ENCODE measurements around the gene ARHGEF40.

The ARHGEF40 gene

DNA sequence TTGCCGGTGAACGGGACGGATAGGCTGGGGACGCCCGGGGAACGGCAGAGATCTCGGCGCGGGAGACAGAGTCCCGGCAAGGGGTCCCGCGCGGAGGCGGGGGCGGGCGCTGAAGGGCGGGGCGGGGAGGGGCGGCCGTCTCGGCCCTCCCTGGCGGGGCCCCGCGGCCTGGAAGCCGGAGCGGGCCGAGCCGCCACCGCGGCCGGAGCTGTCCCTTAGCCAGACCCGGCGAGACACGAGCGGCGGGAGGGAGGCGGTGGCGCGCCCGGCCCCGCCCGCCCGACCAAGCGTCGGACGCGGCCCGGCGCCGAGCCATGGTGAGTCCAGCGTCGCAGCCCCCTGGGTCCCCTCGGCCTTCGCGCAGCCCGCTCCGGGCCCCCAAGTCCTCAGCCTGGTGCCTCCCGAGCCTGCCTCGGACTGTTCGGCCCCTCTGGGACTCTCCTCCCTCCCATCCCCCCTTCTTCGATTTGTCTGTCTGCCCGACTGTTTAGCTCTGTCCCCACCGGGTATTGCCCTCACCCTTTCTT is at the start of gene ARHGEF40:
Gene ARHGEF40, plus strand, starts transcription at position 222 of the 527 bp plus-strand sequence. Its CDS starts 93 bp downstream, at position 315.
- no peak for DNase-seq (ENCODE audit: low read depth in 2 of 2)

- DNase-seq (ENCODE audit: low read depth in 2 of 2), result no peak
Observed at GRCh38 chr14:21020977-21021545, 49.0 kb upstream of the ARHGEF40 start.

GRCh38 chr14:21022686-21023085 is 47.4 kb upstream of the ARHGEF40 start:
- no peak for DNase-seq (ENCODE audit: low read depth in 2 of 2)

- DNase-seq (ENCODE audit: low read depth in 2 of 2), result no peak
Observed at GRCh38 chr14:21023174-21023573, 46.9 kb upstream of the ARHGEF40 start.

- DNase-seq (ENCODE audit: low read depth in 2 of 2), result no peak
Observed at GRCh38 chr14:21023817-21024584, 46.1 kb upstream of the ARHGEF40 start.

DNA sequence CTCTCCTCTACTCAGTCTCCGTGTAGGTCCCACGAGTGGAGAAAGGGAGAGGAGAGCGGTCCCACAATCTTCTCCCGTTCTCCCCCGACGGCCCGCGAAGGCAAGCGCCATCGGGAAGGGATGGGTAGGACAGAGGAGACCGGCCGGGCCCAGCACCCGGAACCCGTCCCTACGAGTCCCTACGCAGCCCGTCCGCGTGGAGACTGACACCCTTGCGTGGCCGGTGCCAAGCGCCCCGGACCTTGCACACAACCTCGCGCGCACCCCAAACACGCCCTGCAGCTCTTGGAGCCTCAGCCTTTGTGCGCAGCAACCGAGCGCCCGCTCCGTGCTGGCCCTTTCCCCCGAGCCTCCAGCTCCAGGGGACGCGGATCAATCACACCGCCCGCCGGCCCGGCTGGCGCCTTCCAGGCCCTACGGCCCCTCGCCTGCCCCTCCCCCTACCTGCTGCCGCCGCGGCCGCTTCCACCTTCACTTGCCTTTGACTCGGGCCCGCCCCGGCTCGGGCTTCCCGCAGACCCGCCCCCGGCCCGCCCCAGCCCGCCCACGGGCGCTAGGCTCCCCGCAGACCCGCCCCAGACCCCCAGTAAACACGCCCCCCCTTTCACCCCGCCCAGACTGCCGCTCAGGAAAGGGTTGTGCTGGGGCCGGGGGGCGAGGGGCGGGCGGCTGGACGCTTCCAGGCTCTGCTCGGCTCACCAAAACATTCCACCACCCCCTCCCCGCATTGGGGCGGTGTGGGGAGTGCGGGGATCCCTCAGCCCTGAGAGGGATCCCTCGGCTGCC is 45.3 kb upstream of the ARHGEF40 start, which contains the start of gene NDRG2:
Gene NDRG2, minus strand, starts transcription at position 477 of the 786 bp plus-strand sequence. CDS start 1,746 bp downstream, outside the sequence.
- peak; percentile 48 to 61 for DNase-seq (ENCODE audit: low read depth in 2 of 2)

- no peak for DNase-seq (ENCODE audit: low read depth in 2 of 2)
Observed at GRCh38 chr14:21025371-21026273, 44.5 kb upstream of the ARHGEF40 start.

GRCh38 chr14:21026274-21026987 is 43.7 kb upstream of the ARHGEF40 start:
- DNase-seq (ENCODE audit: low read depth in 2 of 2), result no peak

- DNase-seq (ENCODE audit: low read depth in 2 of 2), result no peak
Observed at GRCh38 chr14:21026988-21027315, 43.2 kb upstream of the ARHGEF40 start.

DNA sequence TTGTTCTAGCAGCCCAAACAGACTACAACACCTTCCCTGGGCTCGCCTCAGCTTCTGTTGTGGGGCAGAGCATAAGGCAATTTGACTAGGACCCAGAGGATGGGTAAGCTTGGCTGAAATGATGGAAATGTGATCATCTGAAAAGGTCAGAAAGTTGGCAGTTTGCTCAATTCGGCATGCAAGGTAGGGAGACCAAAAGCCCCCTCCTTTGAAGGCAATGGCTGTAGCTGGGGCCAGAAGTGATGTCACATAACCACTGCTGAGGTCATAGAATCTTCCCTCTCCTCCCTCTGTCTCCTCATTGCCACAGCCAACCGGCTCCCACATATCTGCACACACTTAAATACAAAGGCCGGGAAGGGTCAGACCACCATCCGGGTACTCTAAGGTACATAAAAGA is 40.2 kb upstream of the ARHGEF40 start, which contains the start of gene TPPP2:
Gene TPPP2, plus strand, starts transcription at position 301 of the 400 bp plus-strand sequence. CDS start 365 bp downstream, outside the sequence.
- DNase-seq (ENCODE audit: low read depth in 2 of 2), result no peak

DNA sequence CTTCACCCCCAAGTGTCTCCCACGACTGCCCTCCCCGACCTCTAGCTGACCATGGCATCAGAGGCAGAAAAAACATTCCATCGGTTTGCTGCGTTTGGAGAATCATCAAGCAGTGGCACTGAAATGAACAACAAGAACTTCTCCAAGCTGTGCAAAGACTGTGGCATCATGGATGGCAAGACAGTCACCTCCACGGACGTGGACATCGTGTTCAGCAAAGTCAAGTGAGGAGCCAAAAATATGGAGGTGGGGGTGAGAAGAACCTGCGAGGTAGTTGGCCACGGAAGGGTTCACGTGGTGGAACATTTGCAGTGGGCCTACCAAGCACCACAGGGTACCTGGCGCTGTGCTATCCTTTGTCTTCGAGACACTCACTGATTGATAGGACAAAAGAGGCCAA is 39.6 kb upstream of the ARHGEF40 start:
- DNase-seq (ENCODE audit: low read depth in 2 of 2), result no peak

- no peak for DNase-seq (ENCODE audit: low read depth in 2 of 2)
Observed at GRCh38 chr14:21032326-21033132, 37.6 kb upstream of the ARHGEF40 start.

- no peak for DNase-seq (ENCODE audit: low read depth in 2 of 2)
Observed at GRCh38 chr14:21033133-21033698, 36.9 kb upstream of the ARHGEF40 start.

DNA sequence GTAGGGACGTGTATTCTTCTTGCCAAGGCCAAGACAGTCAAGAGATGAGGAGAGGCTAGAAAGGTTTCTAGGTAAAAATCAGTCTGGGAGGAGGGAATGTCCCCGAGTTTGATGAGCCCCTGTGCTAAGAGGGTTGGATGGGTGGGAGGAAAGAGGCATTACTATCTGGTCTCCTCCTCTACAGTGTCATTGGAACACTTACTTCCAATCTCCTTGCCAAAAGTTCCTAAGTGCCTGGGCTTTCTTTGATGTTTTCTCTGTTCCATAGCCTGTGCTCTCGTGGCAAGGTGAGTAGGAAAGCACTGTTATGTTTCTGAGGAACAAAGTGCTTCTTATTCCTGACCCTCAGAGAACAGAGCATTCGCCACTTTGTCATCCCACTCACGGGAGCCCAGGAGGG is 35.4 kb upstream of the ARHGEF40 start, which contains the start of gene RNASE13:
Gene RNASE13, minus strand, starts transcription at position 101 of the 400 bp plus-strand sequence. CDS start 519 bp downstream, outside the sequence.
- DNase-seq (ENCODE audit: low read depth in 2 of 2), result no peak

GRCh38 chr14:21036751-21037150 is 33.4 kb upstream of the ARHGEF40 start:
- no peak for DNase-seq (ENCODE audit: low read depth in 2 of 2)

DNA sequence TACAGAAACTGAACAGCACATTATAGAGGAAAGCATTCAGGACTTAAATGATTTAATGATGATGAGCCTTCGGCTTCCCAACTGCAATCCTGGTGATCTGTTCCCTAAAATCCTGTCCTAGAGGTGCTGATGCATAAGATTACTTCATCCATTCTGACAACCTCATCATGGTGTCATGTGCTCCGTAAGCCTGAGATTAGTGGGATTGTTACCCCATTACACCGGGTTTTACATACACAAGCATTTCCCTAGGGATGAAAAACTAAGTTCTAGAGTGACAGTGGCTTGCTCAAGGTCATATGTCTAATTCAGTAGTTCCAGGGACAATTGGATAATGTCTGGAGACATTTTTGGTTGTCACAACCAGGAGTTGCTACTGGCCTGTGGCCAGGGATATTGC is 32.9 kb upstream of the ARHGEF40 start:
- no peak for DNase-seq (ENCODE audit: low read depth in 2 of 2)

DNA sequence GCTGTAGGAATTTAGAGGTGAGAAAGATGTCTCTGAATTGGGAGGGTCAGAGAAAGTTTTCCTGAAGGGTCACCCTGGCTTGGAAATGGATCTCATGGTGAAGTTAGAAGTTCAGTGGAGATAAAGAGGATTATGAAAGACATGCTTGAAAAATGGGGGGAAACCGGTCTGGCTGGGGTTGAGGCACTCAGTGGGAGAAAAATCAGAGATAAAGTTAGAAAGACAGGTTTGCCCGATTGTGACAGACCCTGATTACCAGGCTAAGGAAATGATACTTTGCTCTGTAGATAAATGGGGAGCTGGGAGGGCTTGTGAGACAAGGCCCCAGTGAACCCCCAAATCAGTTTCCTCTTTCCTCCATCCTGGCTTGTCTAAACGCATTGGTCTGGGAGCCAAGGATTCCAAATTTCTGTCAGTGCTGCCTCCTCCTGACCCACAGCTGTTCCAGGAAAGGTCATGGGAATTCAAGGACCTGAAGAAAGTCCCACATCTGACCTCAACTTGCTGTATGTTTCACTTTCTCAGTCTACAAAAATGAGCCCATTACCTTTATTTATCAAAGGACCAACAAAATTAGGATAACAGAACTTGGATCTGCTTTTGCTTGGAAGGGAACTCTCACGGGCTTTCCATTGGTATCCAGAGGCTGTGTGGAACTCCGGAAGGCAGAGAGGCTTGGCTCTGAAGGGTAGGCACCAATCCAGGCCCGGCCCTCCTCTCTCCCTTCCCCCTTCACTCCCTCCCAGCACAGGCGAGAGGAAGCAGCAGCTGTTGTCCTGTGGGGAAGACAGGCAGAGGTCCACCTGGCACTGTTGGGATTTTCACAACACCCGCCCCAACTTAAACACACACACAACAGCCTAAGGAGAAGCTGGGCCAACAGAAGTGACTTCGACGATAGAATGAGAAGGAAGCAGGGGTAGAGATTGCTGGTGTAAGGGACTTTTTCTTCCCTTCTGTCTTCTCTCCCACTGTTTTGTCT is 31.4 kb upstream of the ARHGEF40 start:
- no peak for DNase-seq (ENCODE audit: low read depth in 2 of 2)
